ENCODE measurements around the gene E2F1. TPM values are rescaled to one million over a fixed set of nuclear protein-coding genes. Genes with fewer than 3 reads are reported as not detected.

E2F1 gene
- total RNA-seq, 2 donors from 2014 or later, result 4.6 to 23.3 TPM

DNA sequence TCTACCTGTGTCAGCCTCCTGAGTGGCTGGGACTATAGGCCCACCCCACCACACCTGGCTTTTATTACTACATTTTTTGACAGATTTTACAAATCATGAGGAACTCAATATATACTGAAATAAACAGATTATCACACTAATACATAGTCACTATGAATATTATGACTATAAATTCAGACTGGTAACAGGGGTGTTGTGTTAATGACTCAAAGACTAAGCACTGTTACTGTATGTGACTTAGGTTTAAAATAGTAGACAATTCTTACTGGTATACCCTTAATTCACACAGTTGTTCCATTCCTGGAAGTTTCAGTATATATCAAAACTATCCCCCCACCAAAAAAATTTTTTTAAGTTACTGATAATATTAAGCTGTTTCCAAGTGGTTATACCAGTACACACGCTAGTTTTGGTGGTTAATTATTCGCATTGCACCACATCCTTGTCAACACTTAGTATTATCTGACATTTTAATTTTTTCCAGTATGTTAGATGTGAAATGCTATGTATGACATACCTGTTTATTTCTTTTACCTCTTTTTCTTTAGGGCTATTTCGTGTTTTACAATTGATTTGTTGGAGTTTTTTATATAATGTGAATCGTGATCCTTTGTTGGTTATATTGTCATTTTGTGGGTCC is 58.5 kb downstream of the E2F1 start:
- TF ChIP-seq, protein P1, sequence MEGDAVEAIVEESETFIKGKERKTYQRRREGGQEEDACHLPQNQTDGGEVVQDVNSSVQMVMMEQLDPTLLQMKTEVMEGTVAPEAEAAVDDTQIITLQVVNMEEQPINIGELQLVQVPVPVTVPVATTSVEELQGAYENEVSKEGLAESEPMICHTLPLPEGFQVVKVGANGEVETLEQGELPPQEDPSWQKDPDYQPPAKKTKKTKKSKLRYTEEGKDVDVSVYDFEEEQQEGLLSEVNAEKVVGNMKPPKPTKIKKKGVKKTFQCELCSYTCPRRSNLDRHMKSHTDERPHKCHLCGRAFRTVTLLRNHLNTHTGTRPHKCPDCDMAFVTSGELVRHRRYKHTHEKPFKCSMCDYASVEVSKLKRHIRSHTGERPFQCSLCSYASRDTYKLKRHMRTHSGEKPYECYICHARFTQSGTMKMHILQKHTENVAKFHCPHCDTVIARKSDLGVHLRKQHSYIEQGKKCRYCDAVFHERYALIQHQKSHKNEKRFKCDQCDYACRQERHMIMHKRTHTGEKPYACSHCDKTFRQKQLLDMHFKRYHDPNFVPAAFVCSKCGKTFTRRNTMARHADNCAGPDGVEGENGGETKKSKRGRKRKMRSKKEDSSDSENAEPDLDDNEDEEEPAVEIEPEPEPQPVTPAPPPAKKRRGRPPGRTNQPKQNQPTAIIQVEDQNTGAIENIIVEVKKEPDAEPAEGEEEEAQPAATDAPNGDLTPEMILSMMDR (IDR thresholded peaks at IDR 0.05), result no peak
- DNase-seq, result no peak
- Histone ChIP-seq H3K27me3 (no peaks in the 10 kb centered on the region), H3K27ac (no peak overlapping the region), H3K36me3 (peaks cover 12% of the 10 kb centered on the region), H3K4me1 (no peaks in the 10 kb centered on the region), H3K9ac (ENCODE audit: low read depth in 2 of 2, low read length in 2 of 2) (no peak overlapping the region), H3K9me3 (no peaks in the 10 kb centered on the region), H3K4me3 (no peak overlapping the region)
- intact Hi-C loops (cut with DNase I), result no loop called here

DNA sequence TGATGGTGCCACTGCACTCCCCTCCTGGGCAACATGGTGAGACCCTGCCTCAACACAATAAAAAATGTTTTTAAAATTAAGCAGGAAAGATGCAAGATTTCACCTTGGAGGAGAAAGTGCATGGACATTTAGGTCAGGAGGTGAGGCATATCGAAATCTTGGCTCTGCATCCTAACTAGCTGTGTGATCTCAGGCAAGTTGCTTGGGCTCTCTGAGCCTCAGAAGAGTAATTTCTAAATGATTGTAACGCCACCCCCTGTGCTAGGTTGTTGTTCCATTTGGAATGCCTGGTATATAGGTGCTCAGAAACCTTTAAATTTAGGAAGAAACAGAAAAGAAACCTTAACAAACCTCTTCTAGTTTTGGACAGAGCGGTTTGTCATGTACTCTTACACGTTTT is 60.0 kb downstream of the E2F1 start:
- intact Hi-C loops (cut with DNase I), result no loop called here
- no peak overlapping the region for H3K4me3 ChIP-seq
- H3K9ac ChIP-seq (ENCODE audit: low read depth in 2 of 2, low read length in 2 of 2), result no peak overlapping the region
- H3K4me1 ChIP-seq, result no peaks in the 10 kb centered on the region
- H3K9me3 ChIP-seq, result no peaks in the 10 kb centered on the region
- DNase-seq, result no peak
- H3K36me3 ChIP-seq, result peaks cover 12% of the 10 kb centered on the region
- TF ChIP-seq, protein P1 (IDR thresholded peaks at IDR 0.05), result no peak
- H3K27me3 ChIP-seq, result no peaks in the 10 kb centered on the region
- no peak overlapping the region for H3K27ac ChIP-seq

Other genes starting within 250 kb of the E2F1 start
- gene SNTA1, start 242.6 kb downstream of the E2F1 start, total RNA-seq, result 1 to 10 TPM; 4.5 to 5.7 TPM
- gene CBFA2T2, start 196.3 kb downstream of the E2F1 start, total RNA-seq, result 10 to 100 TPM; 20.9 to 23.8 TPM
- under 1 TPM in 1 of 2 donors, not detected in 1; 0.30 TPM for gene C20orf144, start 24.1 kb downstream of the E2F1 start, total RNA-seq
- gene ACTL10, start 19.4 kb downstream of the E2F1 start, total RNA-seq, result 1 to 10 TPM; 3.9 to 8.0 TPM
- gene NECAB3, start 12.0 kb downstream of the E2F1 start, total RNA-seq, result 10 to 100 TPM; 30.3 to 61.3 TPM
- 10 to 100 TPM; 13.2 to 18.1 TPM for gene PXMP4, start 33.9 kb upstream of the E2F1 start, total RNA-seq
- gene ZNF341, start 45.6 kb upstream of the E2F1 start, total RNA-seq, result 1 to 10 TPM; 2.7 to 6.1 TPM
- 100 to 1,000 TPM; 165 to 227 TPM for gene CHMP4B, start 125.0 kb upstream of the E2F1 start, total RNA-seq

Data from colonic mucosa (tissue), 4 donors.